GM19397 (cell line): Measurements from ENCODE around the gene SFXN3.

Experiments used
- ATAC-seq: cut with Tn5 transposase; IDR thresholded peaks from one replicate; pipeline ENCODE4 v1.9.1; 2021; ENCODE audit warnings: mild to moderate bottlenecking, moderate library complexity; ENCODE audit not compliant: unreplicated experiment

Gene SFXN3

GRCh38 chr10:101071267-101071884 is 40.3 kb downstream of the SFXN3 start:
- ATAC-seq: no peak

GRCh38 chr10:101071885-101072433 is 40.9 kb downstream of the SFXN3 start:
- ATAC-seq: no peak

GRCh38 chr10:101072923-101073322 is 41.9 kb downstream of the SFXN3 start:
- no peak for ATAC-seq

DNA sequence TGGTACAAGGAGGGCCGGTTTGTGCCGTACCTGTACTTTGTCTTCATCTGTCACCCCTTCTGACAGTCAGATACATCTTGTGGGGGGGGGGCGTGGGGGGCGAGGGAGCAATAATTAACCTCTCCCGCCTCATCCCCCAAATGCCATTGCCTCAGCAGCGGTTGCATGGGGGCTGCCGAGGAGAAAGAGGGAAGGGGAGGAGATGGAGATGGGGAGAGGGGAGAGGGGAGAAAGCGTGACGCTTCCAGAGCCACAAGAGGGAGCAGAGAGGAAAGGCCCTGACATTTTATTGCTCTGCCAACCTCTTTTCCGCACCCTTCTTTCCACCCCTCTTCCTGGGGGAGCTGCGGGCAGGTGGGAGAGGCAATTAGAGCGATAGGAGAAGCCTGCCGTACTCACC is 42.6 kb downstream of the SFXN3 start:
- no peak for ATAC-seq

- no peak for ATAC-seq
These were observed 44.7 kb downstream of the SFXN3 start for GRCh38 chr10:101075775-101076174.

- ATAC-seq: no peak
These were observed 45.6 kb downstream of the SFXN3 start for GRCh38 chr10:101076630-101077029.

DNA sequence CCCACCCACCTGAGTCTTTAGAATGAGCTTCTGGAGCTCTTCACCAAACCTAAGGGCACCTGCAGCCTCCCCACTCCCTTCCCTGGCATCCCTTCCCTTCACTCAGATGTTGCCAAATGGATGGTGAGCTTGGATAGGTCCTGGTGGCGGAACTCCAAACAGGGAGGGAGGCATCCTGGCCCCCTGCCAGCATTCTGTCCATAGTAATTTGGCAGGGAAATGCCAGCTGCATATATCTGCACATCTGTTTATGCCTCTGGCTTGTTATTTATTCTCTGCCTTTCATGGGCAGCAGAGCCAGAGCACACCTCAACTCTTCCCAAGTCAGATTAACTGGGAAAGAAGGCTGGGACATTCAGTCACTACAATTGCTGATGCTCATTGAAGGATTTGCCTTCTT is 48.8 kb downstream of the SFXN3 start:
- no peak for ATAC-seq

DNA sequence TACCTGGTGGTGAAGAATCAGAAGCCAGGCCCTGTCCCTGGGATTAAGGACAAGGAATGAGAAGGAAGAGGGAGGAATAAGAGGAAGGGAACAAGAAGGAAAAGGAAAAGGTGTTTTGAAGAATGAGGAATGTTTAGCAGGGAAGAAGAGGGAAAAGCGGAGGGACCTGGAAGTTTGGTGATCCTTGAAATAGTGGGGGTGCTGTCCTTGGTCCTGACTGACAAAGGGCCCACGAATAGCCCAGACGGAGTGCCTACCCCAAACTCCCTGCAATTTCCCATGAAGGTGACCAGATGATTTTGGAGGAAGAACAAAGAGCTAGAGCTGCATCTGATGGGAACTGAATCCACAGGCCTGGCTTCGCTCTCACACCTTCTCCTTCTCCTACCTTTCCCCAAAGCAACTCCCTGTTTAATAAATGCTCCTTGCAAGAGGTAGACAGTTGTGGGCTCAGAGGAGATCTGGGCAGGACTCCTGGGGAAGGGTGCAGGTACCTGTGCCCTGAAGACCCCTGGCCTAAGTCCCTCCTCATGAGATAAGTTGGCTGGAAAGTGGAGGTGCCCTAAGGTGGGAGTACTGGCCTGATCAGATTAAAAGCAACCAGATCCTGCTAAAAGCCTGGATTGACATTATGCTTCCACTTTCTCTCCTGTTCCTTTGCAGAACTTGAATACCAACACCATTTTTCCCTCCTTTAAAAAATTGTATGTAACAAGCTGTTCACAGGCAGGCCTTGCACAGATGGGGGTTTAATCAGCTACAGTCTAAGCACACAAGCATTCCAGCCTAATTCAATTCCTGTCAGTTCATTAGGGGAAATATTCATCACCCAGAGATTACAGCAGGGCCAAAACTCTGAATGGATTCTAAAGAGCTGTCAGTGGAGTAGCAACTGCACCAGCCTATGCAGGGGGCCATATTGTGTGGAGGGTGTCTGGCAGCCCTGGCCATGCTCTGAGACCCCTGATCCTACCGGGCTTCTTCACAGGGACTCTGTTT is 50.2 kb downstream of the SFXN3 start:
- no peak for ATAC-seq

GRCh38 chr10:101085846-101086245 is 54.8 kb downstream of the SFXN3 start:
- no peak for ATAC-seq

GRCh38 chr10:101087376-101087775 is 56.3 kb downstream of the SFXN3 start:
- no peak for ATAC-seq

- no peak for ATAC-seq
These were observed 56.9 kb downstream of the SFXN3 start for GRCh38 chr10:101087965-101088364.

DNA sequence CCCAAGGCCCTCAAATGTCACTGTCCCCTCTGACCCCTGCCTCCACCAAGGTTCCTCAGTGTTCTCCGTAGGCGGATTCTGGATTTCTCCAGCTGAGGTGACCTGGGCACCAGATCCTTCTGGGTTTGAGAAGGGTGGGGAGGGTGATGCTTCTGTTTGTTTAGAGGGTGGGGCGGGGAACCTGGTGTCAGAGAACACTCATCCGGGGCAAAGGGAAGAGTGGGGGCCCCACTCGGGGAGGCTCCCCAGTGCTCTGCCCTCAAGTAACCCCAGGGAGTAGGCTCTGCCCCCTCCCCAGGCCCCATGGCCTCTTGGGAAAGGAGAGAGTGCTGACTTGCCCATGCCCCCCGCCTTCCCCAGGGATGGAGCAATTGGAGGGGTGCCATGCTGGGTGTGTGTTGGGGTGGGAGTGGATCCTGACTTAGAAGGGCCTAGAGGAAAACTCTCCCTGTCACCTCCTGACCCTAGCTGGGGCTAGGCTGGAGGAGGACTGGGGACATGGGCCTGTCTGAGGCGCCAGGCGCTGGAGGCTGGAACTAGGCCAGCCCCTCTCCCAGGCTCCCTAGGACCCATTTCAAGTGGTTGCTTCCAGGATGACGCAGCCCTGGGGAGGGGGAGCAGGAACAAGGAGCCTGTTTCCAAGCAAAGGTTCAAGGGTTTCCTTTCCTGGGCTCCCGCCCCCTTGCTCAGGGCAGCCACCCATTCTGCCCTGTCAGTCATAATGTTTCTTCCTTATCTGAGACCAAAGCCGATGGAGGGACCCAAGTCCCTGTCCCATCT is 58.7 kb downstream of the SFXN3 start:
- no peak for ATAC-seq

- ATAC-seq: no peak
These were observed 59.6 kb downstream of the SFXN3 start for GRCh38 chr10:101090597-101090996.
